ENCODE measurements around the gene CLDN5.

GRCh38 chr22:19517919-19518611, 6.1 kb downstream of the CLDN5 start:
- TF ChIP-seq, protein P1, sequence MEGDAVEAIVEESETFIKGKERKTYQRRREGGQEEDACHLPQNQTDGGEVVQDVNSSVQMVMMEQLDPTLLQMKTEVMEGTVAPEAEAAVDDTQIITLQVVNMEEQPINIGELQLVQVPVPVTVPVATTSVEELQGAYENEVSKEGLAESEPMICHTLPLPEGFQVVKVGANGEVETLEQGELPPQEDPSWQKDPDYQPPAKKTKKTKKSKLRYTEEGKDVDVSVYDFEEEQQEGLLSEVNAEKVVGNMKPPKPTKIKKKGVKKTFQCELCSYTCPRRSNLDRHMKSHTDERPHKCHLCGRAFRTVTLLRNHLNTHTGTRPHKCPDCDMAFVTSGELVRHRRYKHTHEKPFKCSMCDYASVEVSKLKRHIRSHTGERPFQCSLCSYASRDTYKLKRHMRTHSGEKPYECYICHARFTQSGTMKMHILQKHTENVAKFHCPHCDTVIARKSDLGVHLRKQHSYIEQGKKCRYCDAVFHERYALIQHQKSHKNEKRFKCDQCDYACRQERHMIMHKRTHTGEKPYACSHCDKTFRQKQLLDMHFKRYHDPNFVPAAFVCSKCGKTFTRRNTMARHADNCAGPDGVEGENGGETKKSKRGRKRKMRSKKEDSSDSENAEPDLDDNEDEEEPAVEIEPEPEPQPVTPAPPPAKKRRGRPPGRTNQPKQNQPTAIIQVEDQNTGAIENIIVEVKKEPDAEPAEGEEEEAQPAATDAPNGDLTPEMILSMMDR (IDR thresholded peaks at IDR 0.05; ENCODE audit: insufficient read depth, low read length), result no peak
- TF ChIP-seq POLR2AphosphoS5 (IDR thresholded peaks at IDR 0.05; ENCODE audit: low read depth), result no peak
- no peak for TF ChIP-seq REST (IDR thresholded peaks at IDR 0.05; ENCODE audit: insufficient replicate concordance, low read depth)
